NCI-H82 treated with DMSO at 0.1 percent for 48 hours (cell line): ENCODE data around the gene SPATA20.

Experiments
- DNase-seq: peaks from one replicate; lab custom pipeline; 2025; ENCODE audit not compliant: unreplicated experiment; lab: John Stamatoyannopoulos, UW

The SPATA20 gene

DNA sequence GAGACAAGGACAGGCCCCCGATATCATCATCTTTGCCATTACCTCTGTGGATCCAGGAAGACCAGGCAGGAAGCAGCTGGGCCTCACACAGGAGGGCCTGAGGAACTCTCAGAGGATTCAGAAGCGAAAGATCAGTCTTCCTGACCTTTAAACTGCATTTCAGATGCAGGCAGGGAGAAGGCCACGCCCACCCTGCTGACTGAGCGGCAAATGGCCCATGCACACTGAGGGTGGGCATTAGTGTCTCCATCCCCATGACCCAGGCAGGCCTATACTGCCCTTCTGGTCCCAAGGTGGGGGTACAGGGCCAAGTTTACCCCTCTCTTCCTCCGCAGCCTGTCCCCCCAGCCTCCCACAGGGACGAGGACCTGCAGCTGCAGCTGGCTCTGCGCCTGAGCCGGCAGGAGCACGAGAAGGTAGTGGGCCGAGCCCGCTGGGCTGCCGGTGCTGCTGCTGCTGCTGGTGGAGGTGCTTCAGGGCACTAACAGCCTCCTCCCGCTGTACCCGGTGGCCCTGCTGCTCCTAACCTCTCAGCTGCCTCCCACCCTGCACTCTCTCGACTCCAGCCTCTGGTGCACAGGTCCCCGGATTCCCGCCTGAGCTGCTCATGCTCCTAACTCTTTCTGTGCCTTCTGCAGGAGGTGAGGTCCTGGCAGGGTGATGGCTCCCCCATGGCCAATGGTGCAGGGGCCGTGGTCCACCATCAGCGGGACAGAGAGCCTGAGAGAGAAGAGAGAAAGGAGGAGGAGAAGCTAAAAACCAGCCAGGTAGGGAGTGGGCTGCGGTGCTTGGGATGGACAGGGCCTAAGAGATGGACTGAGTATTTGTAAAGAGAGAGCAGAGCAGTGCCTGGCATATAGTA lies 8.2 kb upstream of the SPATA20 start:
- no peak for DNase-seq

DNA sequence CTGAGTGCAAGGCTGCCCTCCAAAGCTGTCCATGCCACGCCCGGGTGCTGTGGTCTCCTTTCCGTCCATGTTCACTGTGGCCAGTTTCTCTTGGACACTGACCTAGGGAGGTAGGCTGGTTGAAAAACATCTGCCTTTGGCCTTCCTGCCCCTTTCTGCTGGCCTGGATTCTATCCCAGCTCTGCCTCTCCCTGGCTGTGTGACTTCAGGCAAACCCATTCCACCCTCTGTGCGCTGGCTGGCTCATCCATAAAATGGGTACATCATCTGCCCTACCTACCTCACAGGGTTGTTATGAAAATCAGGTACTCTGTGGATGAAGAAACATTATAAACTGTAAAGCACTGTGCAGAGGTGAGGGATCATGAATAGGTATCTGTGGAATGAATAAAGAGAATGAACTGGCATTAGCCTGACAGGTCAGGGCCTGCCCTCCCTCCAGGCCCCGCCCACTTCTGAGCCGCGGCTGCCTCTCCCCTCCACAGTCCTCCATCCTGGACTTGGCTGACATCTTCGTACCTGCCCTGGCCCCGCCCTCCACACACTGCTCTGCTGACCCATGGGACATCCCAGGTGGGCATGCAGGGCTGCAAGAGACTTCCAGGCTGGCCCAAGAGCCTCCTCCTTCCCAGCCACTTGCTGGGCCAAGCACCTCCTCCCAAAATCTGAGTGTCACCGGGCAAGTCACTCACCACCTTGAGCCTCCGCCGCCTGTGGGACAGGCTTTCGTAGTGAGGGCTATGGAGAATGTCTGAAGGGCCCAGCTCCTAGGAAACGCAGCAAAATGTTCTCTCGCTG lies 7.0 kb upstream of the SPATA20 start:
- DNase-seq = no peak

DNA sequence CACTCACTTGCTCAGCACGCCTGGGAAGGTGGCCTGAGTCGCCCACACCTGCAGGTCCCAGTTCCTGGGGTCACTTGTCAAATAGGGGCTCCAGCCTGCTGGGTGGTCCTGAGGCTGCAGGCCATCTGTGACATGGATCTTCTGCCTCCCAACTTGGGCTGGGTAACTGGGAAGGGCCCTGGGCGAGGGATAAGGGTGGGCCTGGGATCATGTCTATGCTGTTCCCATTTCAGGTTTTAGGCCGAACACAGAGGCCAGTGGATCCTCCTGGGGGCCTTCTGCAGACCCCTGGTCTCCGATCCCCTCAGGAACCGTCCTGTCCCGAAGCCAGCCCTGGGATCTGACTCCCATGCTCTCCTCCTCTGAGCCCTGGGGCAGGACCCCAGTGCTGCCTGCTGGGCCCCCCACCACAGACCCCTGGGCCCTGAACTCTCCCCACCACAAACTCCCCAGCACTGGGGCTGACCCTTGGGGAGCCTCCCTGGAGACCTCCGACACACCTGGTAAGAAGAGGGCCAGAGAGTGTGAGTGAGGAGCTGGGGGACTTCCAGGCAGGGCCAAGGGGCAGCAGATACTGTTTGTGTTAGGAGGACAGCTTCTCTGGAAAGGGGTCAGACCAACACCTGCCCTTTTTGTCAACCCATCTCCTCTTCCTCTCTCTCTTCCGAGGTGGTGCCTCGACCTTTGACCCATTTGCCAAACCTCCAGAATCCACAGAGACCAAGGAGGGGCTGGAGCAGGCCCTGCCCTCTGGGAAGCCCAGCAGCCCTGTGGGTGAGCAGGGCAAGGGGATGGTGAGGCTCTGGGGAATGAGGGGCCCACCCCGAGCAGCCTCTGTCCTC lies 6.2 kb upstream of the SPATA20 start:
- no peak for DNase-seq

DNA sequence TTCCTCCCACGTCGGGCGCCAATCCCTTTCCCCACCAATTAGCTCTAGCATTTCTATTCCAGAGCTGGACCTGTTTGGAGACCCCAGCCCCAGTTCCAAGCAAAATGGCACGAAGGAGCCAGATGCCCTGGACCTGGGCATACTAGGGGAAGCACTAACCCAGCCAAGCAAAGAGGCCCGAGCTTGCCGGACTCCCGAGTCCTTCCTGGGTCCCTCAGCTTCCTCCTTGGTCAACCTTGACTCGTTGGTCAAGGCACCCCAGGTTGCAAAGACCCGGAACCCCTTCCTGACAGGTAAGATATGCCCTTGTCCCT lies 5.6 kb upstream of the SPATA20 start:
- DNase-seq = no peak

DNA sequence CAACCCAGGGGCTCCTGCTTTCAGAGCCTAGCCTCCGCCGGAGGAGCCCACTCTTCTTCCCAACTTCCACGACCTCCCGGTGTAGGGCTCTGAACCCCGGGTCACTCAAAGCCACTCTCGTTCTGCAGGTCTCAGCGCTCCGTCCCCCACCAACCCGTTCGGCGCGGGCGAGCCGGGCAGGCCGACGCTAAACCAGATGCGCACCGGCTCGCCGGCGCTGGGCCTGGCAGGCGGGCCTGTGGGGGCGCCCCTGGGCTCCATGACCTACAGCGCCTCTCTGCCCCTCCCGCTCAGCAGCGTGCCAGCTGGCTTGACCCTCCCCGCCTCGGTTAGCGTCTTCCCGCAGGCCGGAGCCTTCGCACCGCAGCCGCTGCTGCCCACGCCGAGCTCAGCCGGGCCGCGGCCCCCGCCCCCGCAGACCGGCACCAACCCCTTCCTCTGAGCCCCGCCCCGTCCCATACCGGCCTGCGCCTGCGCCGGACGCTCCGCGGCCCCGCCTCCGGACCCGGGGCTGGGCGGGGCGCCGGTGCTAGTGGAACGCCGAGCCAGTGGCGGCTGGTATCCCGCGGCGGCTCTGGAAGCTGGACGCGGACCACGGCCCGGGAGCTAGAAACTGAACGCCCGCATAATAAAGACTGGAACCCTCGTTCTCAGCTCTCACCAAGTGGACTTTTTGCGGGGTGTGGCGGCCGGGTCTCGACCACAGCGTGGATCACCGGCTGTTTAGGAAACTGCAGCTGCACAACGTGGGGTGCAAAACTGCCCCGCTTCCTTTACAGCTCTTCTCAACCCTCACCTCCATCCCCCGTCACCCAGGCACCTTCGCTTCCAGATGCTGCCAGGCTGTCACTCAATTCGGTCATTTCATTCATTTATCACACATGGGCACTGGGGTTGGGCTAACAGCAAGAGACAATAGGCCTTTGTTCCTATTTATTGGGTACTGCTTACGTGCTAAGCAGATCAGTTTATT lies 5.0 kb upstream of the SPATA20 start:
- peak; percentile 14 for DNase-seq

DNA sequence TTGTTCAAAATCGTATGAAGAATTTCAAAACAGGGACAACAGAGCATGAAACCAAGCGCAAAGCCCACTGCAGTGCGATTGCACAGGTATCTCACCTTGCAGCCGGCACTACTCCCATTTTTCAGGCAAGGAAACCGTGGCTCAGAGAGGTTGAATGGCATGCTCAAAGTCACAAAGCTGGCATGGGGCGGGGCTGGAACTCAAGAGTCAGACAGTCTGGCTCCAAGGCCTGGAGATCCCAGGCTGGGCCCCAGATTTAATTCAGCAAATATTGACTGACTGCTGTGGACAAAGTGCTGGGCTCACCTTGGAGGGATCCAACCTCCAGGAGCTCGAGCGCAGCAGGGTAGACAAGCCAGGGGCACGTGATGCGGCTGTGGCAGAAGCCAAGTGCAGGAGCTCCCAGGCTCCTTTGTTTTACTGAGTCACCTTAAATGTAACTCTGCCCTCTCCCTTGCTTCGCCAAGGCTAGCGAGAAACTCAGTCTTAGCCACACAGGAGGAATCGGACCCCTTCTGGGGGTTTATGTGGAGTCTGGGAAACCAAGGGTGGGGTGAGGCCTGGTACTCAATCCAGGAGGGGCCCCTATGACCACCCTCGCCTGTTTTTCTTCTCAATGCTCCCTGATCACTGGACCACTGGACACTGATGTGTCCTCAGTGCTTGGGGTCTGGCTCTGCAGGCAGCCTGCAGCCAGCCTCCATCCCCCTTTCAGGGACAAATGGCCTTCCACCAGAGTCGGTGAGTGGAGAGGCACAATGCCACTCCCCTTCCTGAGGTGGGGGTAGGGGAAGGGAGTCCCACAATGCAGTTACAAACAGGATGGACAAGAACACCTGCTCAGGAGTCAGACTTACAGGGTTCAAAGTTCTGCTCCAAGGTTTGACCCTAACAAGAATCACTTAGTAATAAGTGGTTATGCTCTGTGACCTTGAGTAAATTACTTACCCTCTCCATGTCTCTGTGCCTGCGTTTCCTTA lies 3.9 kb upstream of the SPATA20 start:
- no peak for DNase-seq

DNA sequence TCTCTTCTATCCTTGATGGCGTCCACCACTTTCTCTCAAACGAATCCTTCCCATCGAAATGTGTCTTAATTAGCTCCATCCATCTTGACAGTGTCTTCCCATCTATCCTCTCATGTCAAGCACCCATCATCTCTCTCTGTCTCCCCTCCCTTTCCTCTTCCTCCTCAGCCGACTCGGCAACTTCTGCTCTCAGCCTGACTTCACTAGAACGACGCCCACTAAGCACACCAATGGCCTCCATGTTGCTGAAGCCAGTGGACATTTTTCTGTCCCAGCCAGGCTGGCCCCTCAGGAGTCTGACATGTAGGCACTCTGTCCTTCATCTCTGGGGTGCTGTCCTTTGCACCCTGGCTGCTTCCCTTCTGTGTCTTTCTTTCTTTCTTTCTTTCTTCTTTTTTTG lies 2.5 kb upstream of the SPATA20 start:
- DNase-seq = no peak

DNA sequence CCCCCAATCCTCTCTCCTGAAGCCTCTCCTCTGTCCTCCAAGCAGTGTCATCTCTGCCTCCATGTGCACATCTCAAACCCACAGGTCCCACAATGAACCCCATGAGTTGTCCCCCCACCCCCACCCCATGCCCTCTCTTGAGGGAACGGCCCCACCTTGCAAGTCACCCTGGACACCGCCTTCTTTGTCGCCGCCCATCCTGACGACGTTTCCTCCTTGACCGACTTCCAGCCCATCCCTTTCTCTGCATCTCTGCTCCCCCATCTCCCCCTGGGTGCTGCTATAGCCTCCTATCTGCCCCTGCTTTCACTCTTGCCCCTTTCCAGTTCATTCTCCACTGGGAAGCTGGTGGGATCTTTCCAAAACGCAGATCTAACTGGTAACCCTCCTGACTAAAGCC lies 1.7 kb upstream of the SPATA20 start:
- DNase-seq = no peak

DNA sequence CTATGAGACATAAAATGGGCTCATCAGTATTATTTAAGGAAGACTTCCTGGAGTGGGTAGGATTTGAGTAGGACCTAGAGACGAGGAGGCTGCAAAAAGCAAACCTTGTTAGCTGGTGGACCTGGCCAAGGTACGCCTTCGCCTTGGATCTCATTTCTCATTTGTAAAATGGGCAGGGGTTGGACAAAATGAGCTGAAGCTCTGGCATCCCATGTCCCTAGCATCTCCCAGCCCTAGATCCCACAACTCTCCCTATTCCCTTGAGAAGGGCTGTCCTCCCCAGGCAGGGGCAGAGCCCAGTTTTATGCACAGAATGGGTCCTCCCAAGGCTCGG lies 306 bp upstream of the SPATA20 start:
- DNase-seq = no peak

DNA sequence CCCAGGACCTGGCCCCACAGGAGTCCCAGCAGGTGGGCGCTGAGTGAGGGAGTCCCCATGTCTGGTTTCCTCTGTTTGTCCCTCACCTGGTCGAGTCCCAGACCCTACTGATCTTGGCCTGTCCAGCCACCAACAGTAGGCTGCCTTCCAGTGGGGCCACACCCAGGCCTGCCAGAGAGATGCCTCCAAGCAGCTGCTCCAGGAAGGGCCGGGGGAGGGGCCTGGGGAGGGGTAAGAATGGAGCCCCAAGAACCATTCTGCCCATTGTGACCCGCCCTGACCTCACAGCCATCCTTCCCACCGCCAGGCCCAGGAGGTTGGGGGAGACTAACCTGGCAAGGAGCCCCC lies 736 bp downstream of the SPATA20 start:
- no peak for DNase-seq

DNA sequence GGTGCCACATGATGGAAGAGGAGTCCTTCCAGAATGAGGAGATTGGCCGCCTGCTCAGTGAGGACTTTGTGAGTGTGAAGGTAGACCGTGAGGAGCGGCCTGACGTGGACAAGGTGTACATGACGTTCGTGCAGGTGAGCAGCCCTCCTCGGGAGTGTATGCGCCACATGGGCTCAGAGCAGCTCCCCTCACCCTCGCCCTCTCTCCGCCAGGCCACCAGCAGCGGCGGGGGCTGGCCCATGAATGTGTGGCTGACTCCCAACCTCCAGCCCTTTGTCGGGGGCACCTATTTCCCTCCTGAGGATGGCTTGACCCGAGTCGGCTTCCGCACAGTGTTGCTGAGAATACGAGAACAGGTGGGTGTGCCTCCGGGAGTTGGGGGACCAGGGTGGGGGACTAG lies 1.9 kb downstream of the SPATA20 start:
- DNase-seq = no peak

DNA sequence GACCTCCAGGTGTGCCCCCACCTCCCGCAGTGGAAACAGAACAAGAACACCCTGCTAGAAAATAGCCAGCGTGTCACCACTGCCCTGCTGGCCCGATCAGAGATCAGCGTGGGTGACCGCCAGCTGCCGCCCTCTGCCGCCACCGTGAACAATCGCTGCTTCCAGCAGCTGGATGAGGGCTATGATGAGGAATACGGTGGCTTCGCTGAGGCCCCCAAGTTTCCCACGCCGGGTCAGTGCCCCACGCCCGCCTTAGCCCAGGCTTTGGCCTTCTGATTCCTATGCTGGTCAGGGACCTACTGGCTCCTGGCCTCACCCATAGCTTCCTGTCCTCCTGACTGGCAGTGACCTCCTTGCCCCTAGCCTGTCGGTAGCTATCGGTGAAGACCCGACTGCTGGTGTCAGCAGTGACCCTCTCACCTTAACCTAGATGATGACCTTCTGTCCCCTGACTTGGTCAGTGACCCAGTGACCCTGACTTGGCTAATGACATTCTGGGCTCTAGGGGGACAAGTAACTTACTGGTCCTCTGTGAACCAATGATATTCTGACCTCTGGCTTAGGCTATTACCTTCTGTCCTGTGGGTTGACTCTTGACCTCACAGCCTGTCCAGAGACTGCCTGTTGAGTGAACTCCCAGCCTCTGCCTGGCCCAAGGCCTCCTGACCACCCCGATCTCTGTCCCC lies 2.4 kb downstream of the SPATA20 start:
- DNase-seq = no peak

DNA sequence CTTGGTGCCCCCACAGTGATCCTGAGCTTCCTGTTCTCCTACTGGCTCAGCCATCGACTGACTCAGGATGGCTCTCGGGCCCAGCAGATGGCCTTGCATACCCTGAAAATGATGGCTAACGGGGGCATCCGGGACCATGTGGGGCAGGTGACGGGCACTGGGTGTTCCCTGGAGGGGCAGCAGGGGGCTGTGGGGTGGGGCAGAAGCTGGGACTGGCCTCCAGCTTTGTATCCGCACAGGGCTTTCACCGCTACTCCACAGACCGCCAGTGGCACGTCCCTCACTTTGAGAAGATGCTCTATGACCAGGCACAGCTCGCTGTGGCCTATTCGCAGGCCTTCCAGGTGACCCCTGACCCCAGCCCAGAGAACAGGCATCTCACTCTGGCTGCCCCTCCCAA lies 3.0 kb downstream of the SPATA20 start:
- DNase-seq = no peak

DNA sequence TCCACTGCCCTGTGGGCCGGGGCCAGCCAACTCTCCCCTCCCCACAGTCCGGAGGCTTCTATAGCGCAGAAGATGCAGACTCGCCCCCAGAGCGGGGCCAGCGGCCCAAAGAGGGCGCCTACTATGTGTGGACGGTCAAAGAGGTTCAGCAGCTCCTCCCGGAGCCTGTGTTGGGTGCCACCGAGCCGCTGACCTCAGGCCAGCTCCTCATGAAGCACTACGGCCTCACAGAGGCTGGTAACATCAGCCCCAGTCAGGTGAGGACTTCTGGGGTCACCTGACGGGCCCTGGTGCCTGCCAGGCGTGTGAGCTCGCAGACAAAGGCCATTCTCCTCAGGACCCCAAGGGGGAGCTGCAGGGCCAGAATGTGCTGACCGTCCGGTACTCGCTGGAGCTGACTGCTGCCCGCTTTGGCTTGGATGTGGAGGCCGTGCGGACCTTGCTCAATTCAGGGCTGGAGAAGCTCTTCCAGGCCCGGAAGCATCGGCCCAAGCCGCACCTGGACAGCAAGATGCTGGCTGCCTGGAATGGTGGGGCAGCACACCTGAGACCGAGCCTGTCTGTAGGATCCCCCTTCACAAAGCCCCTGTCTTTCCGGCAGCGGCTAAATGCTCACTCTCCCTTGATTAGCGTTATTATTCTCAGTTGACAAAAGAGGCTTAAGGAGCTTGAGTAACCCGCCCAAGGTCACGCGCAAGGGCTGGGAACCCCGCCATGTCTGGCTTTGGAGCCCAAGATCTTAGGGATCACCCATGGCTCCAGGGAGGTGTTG lies 3.9 kb downstream of the SPATA20 start:
- DNase-seq = peak; percentile 81

DNA sequence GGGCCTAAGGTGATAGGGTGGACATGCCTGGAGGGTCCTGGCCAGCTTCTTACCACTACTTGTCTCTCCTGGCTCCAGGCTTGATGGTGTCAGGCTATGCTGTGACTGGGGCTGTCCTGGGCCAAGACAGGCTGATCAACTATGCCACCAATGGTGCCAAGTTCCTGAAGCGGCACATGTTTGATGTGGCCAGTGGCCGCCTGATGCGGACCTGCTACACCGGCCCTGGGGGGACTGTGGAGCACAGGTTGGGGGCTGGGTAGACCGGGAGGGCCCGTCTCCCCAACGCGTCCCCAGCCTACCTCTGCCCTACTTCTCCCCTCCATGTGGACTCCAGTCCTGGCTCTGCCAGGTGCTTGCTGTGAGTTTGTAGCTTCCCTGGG lies 4.5 kb downstream of the SPATA20 start:
- no peak for DNase-seq

DNA sequence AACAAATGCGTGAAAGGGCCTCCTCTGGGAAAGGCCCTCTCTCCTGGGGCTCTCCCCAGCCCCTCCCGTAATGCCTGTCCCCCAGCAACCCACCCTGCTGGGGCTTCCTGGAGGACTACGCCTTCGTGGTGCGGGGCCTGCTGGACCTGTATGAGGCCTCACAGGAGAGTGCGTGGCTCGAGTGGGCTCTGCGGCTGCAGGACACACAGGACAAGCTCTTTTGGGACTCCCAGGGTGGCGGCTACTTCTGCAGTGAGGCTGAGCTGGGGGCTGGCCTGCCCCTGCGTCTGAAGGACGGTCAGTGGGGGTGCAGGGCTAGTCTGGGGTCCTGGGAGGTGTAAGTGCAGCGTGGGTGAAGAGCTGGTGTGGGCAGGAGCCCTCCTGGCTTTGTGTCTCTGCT lies 4.9 kb downstream of the SPATA20 start:
- DNase-seq = no peak

DNA sequence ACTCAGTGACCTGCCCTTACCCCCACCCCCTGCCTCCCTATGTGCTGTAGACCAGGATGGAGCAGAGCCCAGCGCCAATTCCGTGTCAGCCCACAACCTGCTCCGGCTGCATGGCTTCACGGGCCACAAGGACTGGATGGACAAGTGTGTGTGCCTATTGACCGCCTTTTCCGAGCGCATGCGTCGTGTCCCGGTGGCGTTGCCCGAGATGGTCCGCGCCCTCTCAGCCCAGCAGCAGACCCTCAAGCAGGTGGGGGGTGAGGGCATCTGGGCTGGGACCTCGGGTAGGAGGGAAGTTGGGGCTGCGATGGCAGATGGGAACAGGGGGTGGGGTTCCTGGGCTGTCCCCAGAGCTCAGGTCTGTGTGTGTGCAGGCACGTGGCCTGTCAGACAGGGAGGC lies 7.2 kb downstream of the SPATA20 start:
- no peak for DNase-seq

DNA sequence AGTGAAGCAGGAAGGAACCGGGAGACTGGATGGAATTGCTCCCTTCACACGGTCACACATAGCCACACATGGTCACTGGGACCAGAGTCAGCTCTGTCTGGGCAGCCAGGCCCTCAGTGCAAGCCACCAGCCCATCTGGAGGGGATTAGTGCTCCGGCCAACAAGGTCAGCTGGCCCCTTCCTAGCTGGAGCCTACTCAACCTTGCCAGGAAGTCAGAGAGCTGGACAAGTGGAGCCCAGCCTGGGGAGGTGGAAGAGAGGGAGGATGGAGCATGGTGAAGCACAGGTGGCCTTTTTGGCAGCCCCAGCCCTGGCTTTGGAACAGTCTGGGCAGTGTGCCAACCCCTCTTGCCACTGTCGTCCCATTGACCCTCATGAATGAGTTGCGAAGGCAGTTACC lies 9.8 kb downstream of the SPATA20 start:
- no peak for DNase-seq
